OCI-M2 (cell line): ENCODE data around the gene COL6A5.

Experiments
- DNase-seq: peaks from one replicate; lab custom pipeline; 2025; ENCODE audit not compliant: unreplicated experiment; lab: John Stamatoyannopoulos, UW

Gene COL6A5

GRCh38 chr3:130514681-130515080 is 169.2 kb downstream of the COL6A5 start:
- no peak for DNase-seq

GRCh38 chr3:130515755-130516154 is 170.3 kb downstream of the COL6A5 start:
- DNase-seq: no peak

GRCh38 chr3:130516645-130517512 is 171.4 kb downstream of the COL6A5 start, which contains the start of gene COL6A6:
Gene COL6A6 (plus strand): TSS chr3:130517177. CDS start chr3:130560365, 43,188 bp downstream.
- DNase-seq: no peak

GRCh38 chr3:130517602-130518001 is 172.1 kb downstream of the COL6A5 start:
- no peak for DNase-seq

GRCh38 chr3:130519754-130520153 is 174.3 kb downstream of the COL6A5 start:
- DNase-seq: no peak

- no peak for DNase-seq
These were observed 176.9 kb downstream of the COL6A5 start for GRCh38 chr3:130522399-130522798.

GRCh38 chr3:130527426-130527825 is 182.0 kb downstream of the COL6A5 start:
- no peak for DNase-seq

GRCh38 chr3:130528120-130528519 is 182.6 kb downstream of the COL6A5 start:
- no peak for DNase-seq

GRCh38 chr3:130529486-130530215 is 184.2 kb downstream of the COL6A5 start:
- no peak for DNase-seq

GRCh38 chr3:130533247-130533646 is 187.8 kb downstream of the COL6A5 start:
- no peak for DNase-seq
